ENCODE data around the gene ZEB1. TPM values are rescaled to one million over a fixed set of nuclear protein-coding genes. Genes with fewer than 3 reads are reported as not detected.

The ZEB1 gene
- total RNA-seq, 1 donor from 2014 or later = 82.7 TPM

GRCh38 chr10:31278279-31278941, 40.6 kb upstream of the ZEB1 start:
- DNase-seq (ENCODE audit: extremely low spot score in 2 of 2) = no peak
- intact Hi-C loops (cut with DNase I) = no loop called here
- Histone ChIP-seq H3K9me3 (no peaks in the 10 kb centered on the region), H3K36me3 (no peaks in the 10 kb centered on the region), H3K4me3 (no peak overlapping the region), H3K27ac (no peak overlapping the region), H3K27me3 (no peaks in the 10 kb centered on the region), H3K4me1 (no peaks in the 10 kb centered on the region)
- TF ChIP-seq CTCF (IDR thresholded peaks at IDR 0.05) = no peak
- no peak for TF ChIP-seq POLR2A (IDR thresholded peaks at IDR 0.05)
- no peak for TF ChIP-seq POLR2AphosphoS5 (IDR thresholded peaks at IDR 0.05; ENCODE audit: insufficient read depth in 1 of 2, low read depth in 1 of 2)

GRCh38 chr10:31280972-31281371, 38.0 kb upstream of the ZEB1 start:
- Histone ChIP-seq H3K27ac (no peak overlapping the region), H3K4me3 (no peak overlapping the region), H3K36me3 (no peaks in the 10 kb centered on the region), H3K9me3 (no peaks in the 10 kb centered on the region), H3K27me3 (no peaks in the 10 kb centered on the region), H3K4me1 (no peaks in the 10 kb centered on the region)
- TF ChIP-seq POLR2AphosphoS5 (IDR thresholded peaks at IDR 0.05; ENCODE audit: insufficient read depth in 1 of 2, low read depth in 1 of 2) (no peak), CTCF (IDR thresholded peaks at IDR 0.05) (no peak), POLR2A (IDR thresholded peaks at IDR 0.05) (no peak)
- intact Hi-C loops (cut with DNase I) = no loop called here
- no peak for DNase-seq (ENCODE audit: extremely low spot score in 2 of 2)

GRCh38 chr10:31288001-31288400, 31.0 kb upstream of the ZEB1 start:
- Histone ChIP-seq H3K27ac (no peak overlapping the region), H3K27me3 (no peaks in the 10 kb centered on the region), H3K9me3 (no peaks in the 10 kb centered on the region), H3K36me3 (no peaks in the 10 kb centered on the region), H3K4me1 (no peaks in the 10 kb centered on the region), H3K4me3 (no peak overlapping the region)
- no peak for TF ChIP-seq CTCF (IDR thresholded peaks at IDR 0.05)
- no peak for TF ChIP-seq POLR2AphosphoS5 (IDR thresholded peaks at IDR 0.05; ENCODE audit: insufficient read depth in 1 of 2, low read depth in 1 of 2)
- TF ChIP-seq POLR2A (IDR thresholded peaks at IDR 0.05) = no peak
- intact Hi-C loops (cut with DNase I) = no loop called here
- no peak for DNase-seq (ENCODE audit: extremely low spot score in 2 of 2)

GRCh38 chr10:31288962-31289361, 30.1 kb upstream of the ZEB1 start:
- Histone ChIP-seq H3K27ac (no peak overlapping the region), H3K4me1 (no peaks in the 10 kb centered on the region), H3K9me3 (no peaks in the 10 kb centered on the region), H3K36me3 (no peaks in the 10 kb centered on the region), H3K27me3 (no peaks in the 10 kb centered on the region), H3K4me3 (no peak overlapping the region)
- intact Hi-C loops (cut with DNase I) = no loop called here
- TF ChIP-seq POLR2A (IDR thresholded peaks at IDR 0.05) = no peak
- TF ChIP-seq POLR2AphosphoS5 (IDR thresholded peaks at IDR 0.05; ENCODE audit: insufficient read depth in 1 of 2, low read depth in 1 of 2) = no peak
- no peak for TF ChIP-seq CTCF (IDR thresholded peaks at IDR 0.05)
- DNase-seq (ENCODE audit: extremely low spot score in 2 of 2) = no peak

GRCh38 chr10:31290386-31290785, 28.6 kb upstream of the ZEB1 start:
- Histone ChIP-seq H3K36me3 (no peaks in the 10 kb centered on the region), H3K4me3 (no peak overlapping the region), H3K9me3 (no peaks in the 10 kb centered on the region), H3K4me1 (no peaks in the 10 kb centered on the region), H3K27me3 (no peaks in the 10 kb centered on the region), H3K27ac (no peak overlapping the region)
- TF ChIP-seq CTCF (IDR thresholded peaks at IDR 0.05) (no peak), POLR2A (IDR thresholded peaks at IDR 0.05) (no peak), POLR2AphosphoS5 (IDR thresholded peaks at IDR 0.05; ENCODE audit: insufficient read depth in 1 of 2, low read depth in 1 of 2) (no peak)
- DNase-seq (ENCODE audit: extremely low spot score in 2 of 2) = no peak
- intact Hi-C loops (cut with DNase I) = no loop called here

All from vagina (tissue), 2 donors.